ENCODE results near the gene LRP8. TPM values are rescaled to one million over a fixed set of nuclear protein-coding genes. Genes with fewer than 3 reads are reported as not detected.

The LRP8 gene
- total and polyA plus RNA-seq, 9 of the 15 experiments (the other 6 are each of a cell fraction or from before 2014, with no cell fraction given): 7.1 to 56.1 (median 31.3) TPM

DNA sequence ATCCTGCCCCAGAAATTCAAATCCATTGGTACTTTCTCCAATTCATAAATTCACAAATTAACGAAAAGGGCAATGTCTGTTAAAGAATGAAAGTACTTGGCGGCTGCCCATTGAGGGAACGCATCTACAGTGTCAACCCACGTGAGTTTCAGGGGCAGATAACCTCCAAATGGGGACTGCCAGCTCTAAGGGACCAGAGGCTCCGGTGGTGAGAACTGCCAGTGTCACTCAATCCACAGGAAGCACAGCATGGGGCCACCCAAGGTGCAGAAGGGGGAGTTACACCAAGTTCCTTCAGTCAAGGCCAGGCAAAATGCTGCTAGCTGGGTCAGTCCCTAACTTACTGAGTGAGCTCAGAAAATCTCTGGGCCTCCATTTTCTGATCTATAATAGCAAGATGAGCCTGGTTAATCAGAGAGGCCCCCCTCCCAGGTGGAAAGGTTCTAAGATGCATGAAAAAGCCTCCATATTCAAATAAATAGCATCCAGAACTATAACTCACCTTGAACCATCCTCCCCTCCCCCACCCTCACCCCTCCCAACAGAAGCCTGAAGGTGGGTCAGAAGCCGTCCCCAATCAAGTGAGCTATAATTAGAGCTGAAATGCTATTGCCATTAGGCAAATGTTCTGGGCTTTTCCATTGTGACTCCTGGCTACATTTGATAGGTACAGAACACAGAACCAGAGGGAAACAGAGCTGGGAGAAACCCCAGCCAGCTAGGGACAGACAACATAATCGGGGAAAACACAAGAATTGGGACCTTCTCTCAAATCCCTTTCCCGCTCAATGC lies 41.7 kb downstream of the LRP8 start (continued):
- TF ChIP-seq, protein P1, sequence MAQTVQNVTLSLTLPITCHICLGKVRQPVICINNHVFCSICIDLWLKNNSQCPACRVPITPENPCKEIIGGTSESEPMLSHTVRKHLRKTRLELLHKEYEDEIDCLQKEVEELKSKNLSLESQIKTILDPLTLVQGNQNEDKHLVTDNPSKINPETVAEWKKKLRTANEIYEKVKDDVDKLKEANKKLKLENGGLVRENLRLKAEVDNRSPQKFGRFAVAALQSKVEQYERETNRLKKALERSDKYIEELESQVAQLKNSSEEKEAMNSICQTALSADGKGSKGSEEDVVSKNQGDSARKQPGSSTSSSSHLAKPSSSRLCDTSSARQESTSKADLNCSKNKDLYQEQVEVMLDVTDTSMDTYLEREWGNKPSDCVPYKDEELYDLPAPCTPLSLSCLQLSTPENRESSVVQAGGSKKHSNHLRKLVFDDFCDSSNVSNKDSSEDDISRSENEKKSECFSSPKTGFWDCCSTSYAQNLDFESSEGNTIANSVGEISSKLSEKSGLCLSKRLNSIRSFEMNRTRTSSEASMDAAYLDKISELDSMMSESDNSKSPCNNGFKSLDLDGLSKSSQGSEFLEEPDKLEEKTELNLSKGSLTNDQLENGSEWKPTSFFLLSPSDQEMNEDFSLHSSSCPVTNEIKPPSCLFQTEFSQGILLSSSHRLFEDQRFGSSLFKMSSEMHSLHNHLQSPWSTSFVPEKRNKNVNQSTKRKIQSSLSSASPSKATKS (CRISPR knock-in tag; IDR thresholded peaks at IDR 0.05): no peak
- TF ChIP-seq, protein P2, sequence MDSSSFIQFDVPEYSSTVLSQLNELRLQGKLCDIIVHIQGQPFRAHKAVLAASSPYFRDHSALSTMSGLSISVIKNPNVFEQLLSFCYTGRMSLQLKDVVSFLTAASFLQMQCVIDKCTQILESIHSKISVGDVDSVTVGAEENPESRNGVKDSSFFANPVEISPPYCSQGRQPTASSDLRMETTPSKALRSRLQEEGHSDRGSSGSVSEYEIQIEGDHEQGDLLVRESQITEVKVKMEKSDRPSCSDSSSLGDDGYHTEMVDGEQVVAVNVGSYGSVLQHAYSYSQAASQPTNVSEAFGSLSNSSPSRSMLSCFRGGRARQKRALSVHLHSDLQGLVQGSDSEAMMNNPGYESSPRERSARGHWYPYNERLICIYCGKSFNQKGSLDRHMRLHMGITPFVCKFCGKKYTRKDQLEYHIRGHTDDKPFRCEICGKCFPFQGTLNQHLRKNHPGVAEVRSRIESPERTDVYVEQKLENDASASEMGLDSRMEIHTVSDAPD (CRISPR knock-in tag; IDR thresholded peaks at IDR 0.05): no peak
- TF ChIP-seq, protein P3, sequence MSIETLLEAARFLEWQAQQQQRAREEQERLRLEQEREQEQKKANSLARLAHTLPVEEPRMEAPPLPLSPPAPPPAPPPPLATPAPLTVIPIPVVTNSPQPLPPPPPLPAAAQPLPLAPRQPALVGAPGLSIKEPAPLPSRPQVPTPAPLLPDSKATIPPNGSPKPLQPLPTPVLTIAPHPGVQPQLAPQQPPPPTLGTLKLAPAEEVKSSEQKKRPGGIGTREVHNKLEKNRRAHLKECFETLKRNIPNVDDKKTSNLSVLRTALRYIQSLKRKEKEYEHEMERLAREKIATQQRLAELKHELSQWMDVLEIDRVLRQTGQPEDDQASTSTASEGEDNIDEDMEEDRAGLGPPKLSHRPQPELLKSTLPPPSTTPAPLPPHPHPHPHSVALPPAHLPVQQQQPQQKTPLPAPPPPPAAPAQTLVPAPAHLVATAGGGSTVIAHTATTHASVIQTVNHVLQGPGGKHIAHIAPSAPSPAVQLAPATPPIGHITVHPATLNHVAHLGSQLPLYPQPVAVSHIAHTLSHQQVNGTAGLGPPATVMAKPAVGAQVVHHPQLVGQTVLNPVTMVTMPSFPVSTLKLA (conservative IDR thresholded peaks at IDR 0.05): no peak
- TF ChIP-seq EGR1 (conservative IDR thresholded peaks at IDR 0.05): no peak

All from K562 (cell line).